Fibroblast of skin of abdomen (primary cell): ENCODE measurements around the gene AQP9.

Source experiments
- DNase-seq: peaks from one replicate; pipeline ENCODE4 v3.0.0-alpha.2; 2013

AQP9 gene

DNA sequence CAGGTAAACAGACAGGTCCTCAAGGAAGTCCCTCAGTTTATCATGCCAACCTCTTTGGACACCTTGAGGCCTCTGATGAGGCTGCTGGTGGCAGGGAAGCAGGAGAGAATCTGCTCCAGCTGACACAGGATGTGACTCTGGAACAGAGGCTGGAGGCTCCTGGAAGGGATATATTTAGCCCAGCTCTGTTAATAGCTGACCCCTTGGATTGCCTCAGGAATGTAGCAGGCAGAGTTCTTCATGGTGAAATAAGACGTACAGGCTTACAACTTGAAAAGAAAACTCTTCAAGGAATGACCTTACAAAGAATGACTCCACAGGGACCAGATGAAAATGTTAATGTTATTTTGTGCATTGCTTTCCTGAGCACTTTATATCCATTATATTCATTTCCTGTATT is 90.5 kb downstream of the AQP9 start:
- peak; percentile 88 for DNase-seq

DNA sequence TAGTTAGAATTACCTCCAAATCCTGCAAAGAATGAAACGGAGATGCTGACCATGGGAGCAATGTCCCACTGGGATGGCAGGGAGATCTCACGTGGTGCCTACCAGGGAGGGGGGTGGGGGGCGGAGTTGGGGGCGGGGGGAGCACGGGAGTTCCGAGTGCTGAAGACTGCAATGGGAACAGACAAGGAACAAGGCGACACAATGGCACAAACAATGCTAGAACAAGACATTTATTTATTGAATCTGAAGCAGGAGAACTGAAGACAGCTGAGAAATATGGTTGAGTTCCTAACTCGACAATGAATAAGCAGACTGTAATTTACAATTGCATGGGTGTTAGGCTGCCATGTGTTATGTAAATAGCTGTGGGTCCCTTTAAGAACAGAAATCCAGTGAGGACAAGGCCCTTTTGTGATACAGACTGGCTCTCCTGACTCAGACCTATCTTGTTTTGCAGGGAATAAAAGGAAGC is 91.2 kb downstream of the AQP9 start:
- peak; percentile 37 for DNase-seq

GRCh38 chr15:58232281-58233065 is 94.3 kb downstream of the AQP9 start:
- DNase-seq, result no peak

DNA sequence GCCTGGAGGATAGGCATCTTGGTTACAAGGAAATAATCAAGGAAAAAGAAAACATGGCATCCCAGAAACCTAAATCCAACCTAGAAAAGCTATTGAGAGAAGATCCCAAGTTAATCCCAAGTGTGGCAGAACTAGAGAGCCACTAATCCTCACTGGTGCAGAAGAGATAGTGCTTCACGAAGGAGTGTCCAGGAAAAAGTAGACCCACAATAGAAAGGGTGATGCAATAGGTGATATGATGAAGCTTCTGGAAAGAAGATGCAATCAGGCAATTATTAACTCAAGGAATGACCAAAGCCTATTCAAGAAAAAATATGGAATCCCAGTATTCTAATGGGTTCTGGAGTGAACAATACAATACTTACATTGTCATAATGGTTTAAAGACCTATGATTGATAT is 95.2 kb downstream of the AQP9 start:
- no peak for DNase-seq
